HepG2 (cell line): ENCODE results near the gene LRRC3. TPM values are rescaled to one million over a fixed set of nuclear protein-coding genes. Genes with fewer than 3 reads are reported as not detected.

Experiments used
- ATAC-seq: fragments of 200-7000 bp; cut with Tn5 transposase; 3 replicates; pipeline ENCODE4 v1.9.1; 2020; ENCODE audit warnings: mild to moderate bottlenecking, moderate library complexity
- BruUV-seq: library from RNA; stranded (reverse); fragments of 400-500 nt; replicated peaks from 2 replicates; lab custom pipeline; 2021; lab: Mats Ljungman, UMichigan
- CTCF ChIA-PET: fragments of 300-600 bp; formaldehyde crosslinking; extraction: SDS; loops from one replicate; lab custom pipeline; 2021; ENCODE audit warnings: low total read pairs, inconsistent platforms, low intra/inter-chr PET ratio; lab: Yijun Ruan, JAX
- POLR2A ChIA-PET: fragments of 350-600 bp; sonication (Branson Sonifier 250); formaldehyde crosslinking; loops from one replicate; lab custom pipeline; 2020; ENCODE audit warnings: antibody characterized with exemption, inconsistent platforms; lab: Yijun Ruan, JAX
- DNase-seq: peaks from one replicate; pipeline ENCODE4 v3.0.0-alpha.2; 2015; ENCODE audit warnings: low spot score
- FAIRE-seq: peaks from 3 replicates; lab custom pipeline; 2011; peaks lifted over from hg19 to GRCh38; lab: Jason Lieb, UNC
- H2AFZ ChIP-seq: one replicate; pipeline ENCODE4 v1.6.1; 2011; ENCODE audit warnings: low read length, inconsistent platforms
- H3K27ac ChIP-seq: fragments of 300-600 bp; 3 replicates; pipeline ENCODE4 v1.8.0; 2011; ENCODE audit warnings: mixed run types, mild to moderate bottlenecking, mixed read lengths, low read length, inconsistent platforms; ENCODE audit not compliant: insufficient read depth; ENCODE audit errors: extremely low read length
- H3K27me3 ChIP-seq, 2 experiments: fragments of 200-600 bp in 1 of 2; 2 replicates in 1 of 2; 3 replicates in 1 of 2; pipeline versions ENCODE4 v1.6.0 to v1.8.0; 2011; ENCODE audit warnings: low read length in 2 of 2, mild to moderate bottlenecking in 2 of 2, moderate library complexity in 2 of 2, inconsistent platforms in 1 of 2; ENCODE audit not compliant: insufficient read depth in 2 of 2, control insufficient read depth in 1 of 2
- H3K36me3 ChIP-seq, 2 experiments: fragments of 200-600 bp in 1 of 2; replicated peaks in 1 of 2; 2 replicates in 1 of 2; 3 replicates in 1 of 2; pipeline versions ENCODE4 v1.5.1 to v1.8.0; 2011; ENCODE audit warnings: low read length in 2 of 2, inconsistent platforms in 1 of 2; ENCODE audit not compliant: insufficient read depth in 2 of 2, control insufficient read depth in 1 of 2
- H3K4me1 ChIP-seq: 2 replicates; pipeline ENCODE4 v1.5.1; 2012; ENCODE audit warnings: low read length, inconsistent platforms; ENCODE audit not compliant: insufficient read depth
- H3K4me2 ChIP-seq: 2 replicates; pipeline ENCODE4 v1.6.0; 2011; ENCODE audit warnings: low read depth, low read length, inconsistent platforms
- H3K4me3 ChIP-seq, 3 experiments: fragments of 200-600 bp in 1 of 3; sonication (generic), shearing (Covaris generic) in 1 of 3; replicated peaks in 1 of 3; 2 replicates each; pipeline ENCODE4 v1.5.1; 2011 to 2016; ENCODE audit warnings: low read length in 3 of 3, inconsistent platforms in 2 of 3, low read depth in 2 of 3, mild to moderate bottlenecking in 2 of 3, control low read depth in 1 of 3, mixed read lengths in 1 of 3; ENCODE audit not compliant: insufficient read depth in 1 of 3
- H3K79me2 ChIP-seq: one replicate; pipeline ENCODE4 v1.6.1; 2011; ENCODE audit warnings: low read length, inconsistent platforms; ENCODE audit not compliant: insufficient read depth
- H3K9ac ChIP-seq: 2 replicates; pipeline ENCODE4 v1.6.0; 2011; ENCODE audit warnings: mild to moderate bottlenecking, low read depth, low read length, inconsistent platforms; ENCODE audit not compliant: insufficient read depth
- H3K9me3 ChIP-seq: 2 replicates; pipeline ENCODE4 v1.5.1; 2012; ENCODE audit warnings: mild to moderate bottlenecking, low read length
- H4K20me1 ChIP-seq: 2 replicates; pipeline ENCODE4 v1.6.0; 2011; ENCODE audit warnings: inconsistent platforms, mild to moderate bottlenecking, low read length, moderate library complexity; ENCODE audit not compliant: insufficient read depth
- AKAP8 ChIP-seq: sonication (generic); formaldehyde crosslinking; IDR thresholded peaks from 2 replicates; pipeline ENCODE4 v1.5.1; 2020; ENCODE audit warnings: mild to moderate bottlenecking, missing genetic modification reagents
- HNRNPL ChIP-seq: fragments of 200-400 bp; formaldehyde crosslinking; IDR thresholded peaks from 2 replicates; pipeline ENCODE4 v1.6.1; 2017; ENCODE audit warnings: mild to moderate bottlenecking, low read depth, low read length
- HOXD1 ChIP-seq: sonication (generic); formaldehyde crosslinking; IDR thresholded peaks from 2 replicates; pipeline ENCODE4 v1.5.0; 2020; ENCODE audit warnings: missing genetic modification reagents
- KLF6 ChIP-seq: IDR thresholded peaks from 2 replicates; pipeline ENCODE4 v1.8.0; 2016; ENCODE audit warnings: missing biosample characterization, missing genetic modification reagents
- RBFOX2 ChIP-seq: fragments of 200-400 bp; formaldehyde crosslinking; IDR thresholded peaks from 2 replicates; pipeline ENCODE4 v1.6.1; 2017; ENCODE audit warnings: low read depth, mild to moderate bottlenecking, low read length
- SIN3A ChIP-seq: IDR thresholded peaks from 2 replicates; pipeline ENCODE4 v1.6.1; 2011; ENCODE audit warnings: low read depth, mild to moderate bottlenecking, control low read depth, low read length, borderline replicate concordance
- ZFP1 ChIP-seq: IDR thresholded peaks from 2 replicates; pipeline ENCODE4 v1.6.1; 2016
- ZFY ChIP-seq: sonication (generic); formaldehyde crosslinking; IDR thresholded peaks from 2 replicates; pipeline ENCODE4 v1.4.0; 2020; ENCODE audit warnings: missing genetic modification reagents
- ZKSCAN1 ChIP-seq: fragments of 150-350 bp; IDR thresholded peaks from 2 replicates; pipeline ENCODE4 v1.6.1; 2014; ENCODE audit warnings: low read length
- ZNF33A ChIP-seq: sonication (generic); formaldehyde crosslinking; IDR thresholded peaks from 2 replicates; pipeline ENCODE4 v1.5.1; 2020; ENCODE audit warnings: missing genetic modification reagents, mild to moderate bottlenecking, moderate library complexity, borderline replicate concordance
- ZNF598 ChIP-seq: sonication (generic); formaldehyde crosslinking; IDR thresholded peaks from 2 replicates; pipeline ENCODE4 v1.5.1; 2020; ENCODE audit warnings: mild to moderate bottlenecking, missing genetic modification reagents, borderline replicate concordance
- WGBS: methylation state at CpG from one replicate; pipeline ENCODE4 v1.1.6; 2017; ENCODE audit warnings: low lambda C conversion rate; 5-methylcytosine and 5-hydroxymethylcytosine counted together
- in situ Hi-C: cut with HindIII; loops from 2 replicates; pipeline ENCODE4 v1.10.0; 2017; ENCODE audit warnings: low pct_unique_long_range_greater_than_20kb; ENCODE audit not compliant: extremely low pct_ligation_motif_present
- intact Hi-C: fragments of 100-400 bp; cut with micrococcal nuclease; formaldehyde crosslinking; loops from one replicate; pipeline ENCODE4 v1.10.0; 2022; ENCODE audit not compliant: unreplicated experiment
- polyA plus RNA-seq, 8 experiments: library from polyadenylated mRNA; depleted of rRNA in 3 of 8; stranded (reverse) in 7 of 8; unstranded in 1 of 8; fragments of >200 nt; fragmentation: Illumina TruSeq in 4 of 8; extraction: Trizol in 4 of 8; gene quantifications; 2 replicates each; pipeline versions ENCODE4 v1.2.1 to v1.2.3, GENCODE V29; 2011 to 2016; ENCODE audit warnings: low read depth in 4 of 8, missing spikeins in 1 of 8, mixed read lengths in 1 of 8; ENCODE audit not compliant: insufficient read depth in 1 of 8
- total RNA-seq, 5 experiments: library from RNA; depleted of rRNA; stranded (reverse); fragments of >200 nt; fragmentation: Illumina TruSeq; extraction: Trizol; gene quantifications; 2 replicates each; pipeline ENCODE4 v1.2.3, GENCODE V29; 2016; ENCODE audit warnings: low read depth in 1 of 5

Gene LRRC3
- total and polyA plus RNA-seq, 2 of the 13 experiments (the other 11 are each of a cell fraction or from before 2014, with no cell fraction given) = 4.8 to 16.5 TPM

- no TSS peak for BruUV-seq
- DNase-seq = no peak
- FAIRE-seq = no peak
- Histone ChIP-seq H2AFZ (no peak overlapping the region), H3K27me3 (peaks cover 1 to 11% of the 10 kb centered on the region in 2 experiments; a peak in 3 of 5 replicates), H3K36me3 (no peaks in the 10 kb centered on the region), H4K20me1 (no peaks in the 10 kb centered on the region), H3K4me1 (no peaks in the 10 kb centered on the region), H3K9me3 (peaks cover 6% of the 10 kb centered on the region; the same call in 1 of the 2 replicates), H3K27ac (no peak overlapping the region), H3K9ac (no peak overlapping the region), H3K79me2 (no peaks in the 10 kb centered on the region), H3K4me3 (no peak overlapping the region), H3K4me2 (no peak overlapping the region)
- intact Hi-C loops = no loop called here
- ChIA-PET CTCF (no interaction called here), POLR2A (no interaction called here)
- ATAC-seq = no peak
- in situ Hi-C loops = loop anchor here (5.0 kb wide), 1 partner anchor 49 kb away; no protein-coding TSS in a partner anchor
- 18% methylated on average over 4 of the region's 13 CpGs for WGBS
- TF ChIP-seq KLF6 (CRISPR knock-in tag) (no peak), RBFOX2 (no peak), ZNF598 (CRISPR knock-in tag) (no peak), ZKSCAN1 (no peak), ZFY (no peak), AKAP8 (no peak), ZFP1 (CRISPR knock-in tag) (no peak), ZNF33A (CRISPR knock-in tag) (no peak), HNRNPL (no peak), SIN3A (no peak), HOXD1 (no peak)
Measured at GRCh38 chr21:44425895-44426662, 29.2 kb upstream of the LRRC3 start.
